Choroid plexus epithelial cell (primary cell): Measurements from ENCODE around the gene VCPKMT.

Source experiments
- DNase-seq: peaks from one replicate; pipeline ENCODE4 v3.0.0-alpha.2; 2010; ENCODE audit warnings: low read depth
- H3K4me3 ChIP-seq: 2 replicates; pipeline ENCODE4 v1.5.1; 2011; ENCODE audit warnings: low read depth, mild to moderate bottlenecking, control low read depth, low read length, moderate library complexity
- CTCF ChIP-seq: conservative IDR thresholded peaks from 2 replicates; pipeline ENCODE4 v1.5.1; 2011; ENCODE audit warnings: low read depth, mild to moderate bottlenecking, control low read depth, inconsistent platforms, low read length, moderate library complexity

Gene VCPKMT

GRCh38 chr14:50093496-50093895, 22.9 kb downstream of the VCPKMT start:
- no peak for DNase-seq
- no peak for TF ChIP-seq CTCF
- no peak overlapping the region for H3K4me3 ChIP-seq

DNA sequence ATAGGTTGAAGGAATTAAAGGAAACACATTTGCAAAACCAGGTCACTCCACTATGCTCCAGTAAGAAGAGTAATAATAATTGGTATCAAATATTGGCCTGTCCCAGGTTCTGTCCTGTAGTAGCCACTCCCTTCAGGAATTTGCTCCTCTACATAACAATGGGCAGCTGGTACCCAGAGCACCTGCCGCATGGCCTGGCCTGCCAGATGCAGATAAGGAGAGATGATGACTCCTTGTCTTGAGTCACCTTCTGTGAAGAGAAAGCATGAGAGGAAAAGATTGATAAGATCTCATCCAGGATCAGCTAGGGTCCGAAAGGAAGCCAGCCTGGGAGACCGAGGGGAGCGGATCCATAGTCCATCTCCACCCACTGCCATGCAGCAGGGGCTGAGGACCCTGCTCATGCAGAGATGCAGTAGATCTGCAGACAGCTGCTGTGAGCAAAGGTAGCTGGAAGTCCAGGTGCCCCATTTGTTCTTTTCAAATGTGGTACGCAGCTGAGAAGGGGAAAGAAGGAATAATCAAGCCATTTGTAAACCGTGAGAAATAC, 24.3 kb downstream of the VCPKMT start:
- TF ChIP-seq CTCF: no peak
- no peak for DNase-seq
- no peak overlapping the region for H3K4me3 ChIP-seq

DNA sequence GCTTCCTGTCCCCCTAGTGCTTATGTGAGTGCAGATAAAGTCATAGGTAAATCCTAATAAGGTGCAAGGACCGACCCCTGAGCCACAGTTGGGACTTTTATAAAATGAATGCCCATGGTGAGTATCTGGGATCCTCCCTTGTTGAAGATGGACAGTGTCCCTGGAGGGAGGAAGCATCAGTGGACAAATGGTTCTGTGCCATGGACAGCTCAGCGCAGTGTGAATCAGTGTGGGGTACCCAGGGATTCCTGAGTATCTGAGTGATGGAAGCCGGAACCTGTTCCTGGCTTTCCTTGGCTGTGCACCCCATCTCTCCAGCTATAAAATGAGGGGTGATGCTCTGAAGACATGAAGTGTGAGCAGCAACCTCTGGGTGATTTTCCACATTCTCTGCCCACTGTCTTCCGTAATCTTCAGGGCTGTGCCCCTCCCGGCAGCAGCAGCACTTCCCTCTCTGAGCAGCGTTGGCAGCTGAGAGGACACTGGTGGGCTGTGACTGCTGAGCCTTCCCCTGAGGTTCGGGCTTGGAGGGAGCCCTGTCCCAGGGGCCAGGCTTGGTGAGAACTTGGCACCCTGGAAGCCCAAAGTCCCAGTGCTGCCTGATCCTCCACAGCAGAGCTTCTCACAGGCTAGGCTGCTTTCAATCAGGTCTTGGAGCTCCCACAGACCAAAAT, 25.0 kb downstream of the VCPKMT start:
- no peak for TF ChIP-seq CTCF
- DNase-seq: no peak

DNA sequence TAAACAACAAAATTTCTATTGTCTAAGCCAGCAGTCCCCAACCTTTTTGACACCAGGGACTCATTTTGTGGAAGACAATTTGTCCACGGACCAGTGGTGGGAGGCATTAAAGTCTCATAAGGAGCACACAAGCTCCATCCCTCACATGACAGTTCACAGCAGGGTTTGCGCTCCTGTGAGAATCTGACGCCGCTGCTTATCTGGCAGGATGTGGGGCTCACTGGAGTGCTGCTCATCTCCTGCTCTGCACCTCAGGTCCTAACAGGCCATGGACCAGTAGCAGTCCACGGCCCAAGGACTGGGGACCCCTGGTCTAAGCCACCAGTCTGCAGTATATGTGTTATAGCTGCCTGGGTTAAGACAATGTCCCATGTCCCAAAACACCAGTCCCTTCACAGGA, 27.2 kb downstream of the VCPKMT start:
- no peak for DNase-seq
- no peak overlapping the region for H3K4me3 ChIP-seq
- TF ChIP-seq CTCF: no peak

More for the DNA sequence above, 25.0 kb downstream of the VCPKMT start:
- H3K4me3 ChIP-seq: no peak overlapping the region

- no peak overlapping the region for H3K4me3 ChIP-seq
- TF ChIP-seq CTCF: no peak
- DNase-seq: peak; percentile 13
Measured at GRCh38 chr14:50088731-50089130, 27.6 kb downstream of the VCPKMT start.

DNA sequence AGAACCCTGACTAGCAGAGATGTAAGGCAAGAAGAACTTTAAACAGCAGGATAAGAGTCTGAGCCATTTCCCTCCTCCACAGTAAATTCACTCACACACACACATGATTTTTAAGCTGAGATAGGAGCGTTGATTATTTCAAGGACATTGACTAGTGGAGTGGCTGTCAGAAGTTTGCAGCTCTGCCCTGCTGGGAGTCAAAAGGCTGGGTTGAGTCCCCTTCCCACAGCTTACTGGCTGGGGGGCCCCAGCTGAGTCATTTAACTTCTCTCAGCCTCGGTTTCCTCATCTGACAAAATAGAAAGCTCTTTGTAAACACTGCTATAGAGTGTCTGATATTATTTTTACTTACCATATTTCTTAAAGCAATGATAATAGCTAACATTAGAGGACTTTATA, 28.3 kb downstream of the VCPKMT start:
- no peak overlapping the region for H3K4me3 ChIP-seq
- no peak for DNase-seq
- no peak for TF ChIP-seq CTCF
